ENCODE measurements around the gene GPR158. TPM values are rescaled to one million over a fixed set of nuclear protein-coding genes. Genes with fewer than 3 reads are reported as not detected.

The GPR158 gene
- total and polyA plus RNA-seq, 9 of the 15 experiments (the other 6 are each of a cell fraction or from before 2014, with no cell fraction given) = 4.0 to 7.6 (median 5.0) TPM

DNA sequence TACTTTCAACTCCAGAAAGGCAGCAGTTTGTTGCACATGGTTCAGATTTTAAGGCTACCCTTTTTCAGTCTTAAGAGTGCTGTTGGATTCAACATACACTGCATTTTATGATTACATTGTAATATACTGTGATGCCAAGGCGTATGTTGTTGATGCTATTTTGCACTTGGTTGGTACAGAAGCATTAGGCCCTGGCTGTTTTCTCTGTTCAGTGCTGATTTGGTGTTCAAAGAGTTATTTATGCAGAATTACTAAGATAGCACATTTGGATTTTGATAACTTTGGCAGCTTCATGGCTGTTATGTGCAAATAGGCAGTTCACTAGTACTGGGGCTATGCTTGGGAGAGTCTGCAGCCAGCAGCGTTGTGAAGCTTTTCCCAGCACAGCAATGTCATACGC is 7.8 kb downstream of the GPR158 start:
- no peak for ATAC-seq
- POLR2A ChIA-PET = no interaction called here
- DNase-seq (ENCODE audit: extremely low read depth in 1 of 4, low spot score in 3 of 4) = no peak
- Histone ChIP-seq H3K4me1 (replicated peaks in 1 of 2; ENCODE audit: control insufficient read depth in 2 of 2, insufficient read depth in 2 of 2, low read length in 2 of 2) (no peaks in the 10 kb centered on the region), H3K9ac (ENCODE audit: insufficient read depth in 1 of 2, low read depth in 2 of 2, low read length in 2 of 2) (no peak overlapping the region), H3K36me3 (ENCODE audit: control insufficient read depth, insufficient read depth, low read length) (no peaks in the 10 kb centered on the region), H3K4me2 (ENCODE audit: insufficient read depth, low read length) (no peak overlapping the region), H3K9me1 (ENCODE audit: control insufficient read depth, insufficient read depth, low read length) (peaks cover 2% of the 10 kb centered on the region), H3K4me3 (no peak overlapping the region), H4K20me1 (replicated peaks; ENCODE audit: control insufficient read depth, insufficient read depth, low read length) (no peaks in the 10 kb centered on the region; the same call in 1 of the 2 replicates), H2AFZ (ENCODE audit: low read depth, low read length) (no peak overlapping the region), H3K9me3 (replicated peaks; ENCODE audit: control insufficient read depth, insufficient read depth, low read depth, low read length) (no peaks in the 10 kb centered on the region), H3K79me2 (ENCODE audit: control insufficient read depth, insufficient read depth, low read length) (no peaks in the 10 kb centered on the region), H3K27ac (ENCODE audit: extremely low read depth, low read depth, low read length) (no peak overlapping the region), H3K27me3 (ENCODE audit: control insufficient read depth in 2 of 2, insufficient read depth in 2 of 2, low read length in 2 of 2) (no peaks in the 10 kb centered on the region; a peak in 1 of 5 replicates)
- no TSS peak for BruUV-seq (replicated peaks)
- in situ Hi-C loops (cut with MboI) (no loop called here), intact Hi-C loops (cut with micrococcal nuclease) (loop anchor here (5.0 kb wide), 1 partner anchor 70 kb away; no protein-coding TSS in a partner anchor)
- CTCF ChIA-PET (ENCODE audit: low intra/inter-chr PET ratio) = no interaction called here
- 0% methylated on average over 3 of the region's 3 CpGs for WGBS (ENCODE audit: insufficient coverage, low coverage, missing lambda C conversion rate)
- no peak for FAIRE-seq
- TF ChIP-seq, protein P1, sequence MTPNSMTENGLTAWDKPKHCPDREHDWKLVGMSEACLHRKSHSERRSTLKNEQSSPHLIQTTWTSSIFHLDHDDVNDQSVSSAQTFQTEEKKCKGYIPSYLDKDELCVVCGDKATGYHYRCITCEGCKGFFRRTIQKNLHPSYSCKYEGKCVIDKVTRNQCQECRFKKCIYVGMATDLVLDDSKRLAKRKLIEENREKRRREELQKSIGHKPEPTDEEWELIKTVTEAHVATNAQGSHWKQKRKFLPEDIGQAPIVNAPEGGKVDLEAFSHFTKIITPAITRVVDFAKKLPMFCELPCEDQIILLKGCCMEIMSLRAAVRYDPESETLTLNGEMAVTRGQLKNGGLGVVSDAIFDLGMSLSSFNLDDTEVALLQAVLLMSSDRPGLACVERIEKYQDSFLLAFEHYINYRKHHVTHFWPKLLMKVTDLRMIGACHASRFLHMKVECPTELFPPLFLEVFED (CRISPR knock-in tag; conservative IDR thresholded peaks at IDR 0.05) = no peak
- TF ChIP-seq RB1 (IDR thresholded peaks at IDR 0.05; ENCODE audit: low read depth) = no peak
- TF ChIP-seq, protein P2, sequence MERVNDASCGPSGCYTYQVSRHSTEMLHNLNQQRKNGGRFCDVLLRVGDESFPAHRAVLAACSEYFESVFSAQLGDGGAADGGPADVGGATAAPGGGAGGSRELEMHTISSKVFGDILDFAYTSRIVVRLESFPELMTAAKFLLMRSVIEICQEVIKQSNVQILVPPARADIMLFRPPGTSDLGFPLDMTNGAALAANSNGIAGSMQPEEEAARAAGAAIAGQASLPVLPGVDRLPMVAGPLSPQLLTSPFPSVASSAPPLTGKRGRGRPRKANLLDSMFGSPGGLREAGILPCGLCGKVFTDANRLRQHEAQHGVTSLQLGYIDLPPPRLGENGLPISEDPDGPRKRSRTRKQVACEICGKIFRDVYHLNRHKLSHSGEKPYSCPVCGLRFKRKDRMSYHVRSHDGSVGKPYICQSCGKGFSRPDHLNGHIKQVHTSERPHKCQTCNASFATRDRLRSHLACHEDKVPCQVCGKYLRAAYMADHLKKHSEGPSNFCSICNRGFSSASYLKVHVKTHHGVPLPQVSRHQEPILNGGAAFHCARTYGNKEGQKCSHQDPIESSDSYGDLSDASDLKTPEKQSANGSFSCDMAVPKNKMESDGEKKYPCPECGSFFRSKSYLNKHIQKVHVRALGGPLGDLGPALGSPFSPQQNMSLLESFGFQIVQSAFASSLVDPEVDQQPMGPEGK (CRISPR knock-in tag; IDR thresholded peaks at IDR 0.05; ENCODE audit: borderline replicate concordance) = no peak
- TF ChIP-seq, protein P3, sequence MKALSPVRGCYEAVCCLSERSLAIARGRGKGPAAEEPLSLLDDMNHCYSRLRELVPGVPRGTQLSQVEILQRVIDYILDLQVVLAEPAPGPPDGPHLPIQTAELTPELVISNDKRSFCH (CRISPR knock-in tag; IDR thresholded peaks at IDR 0.05) = no peak
- TF ChIP-seq, protein P3 (tag; IDR thresholded peaks at IDR 0.05) = no peak
- no peak for TF ChIP-seq MTA3 (IDR thresholded peaks at IDR 0.05; ENCODE audit: borderline replicate concordance)
